HG02623 (cell line): Measurements from ENCODE around the gene CLDN8.

ENCODE experiments used
- ATAC-seq: cut with Tn5 transposase; IDR thresholded peaks from one replicate; pipeline ENCODE4 v1.9.1; 2021; ENCODE audit warnings: moderate library complexity; ENCODE audit not compliant: unreplicated experiment

Gene CLDN8

GRCh38 chr21:30206551-30207251 lies 9.2 kb downstream of the CLDN8 start:
- ATAC-seq, result no peak

GRCh38 chr21:30200000-30200399 lies 15.9 kb downstream of the CLDN8 start:
- ATAC-seq, result no peak

GRCh38 chr21:30194701-30195299 lies 21.1 kb downstream of the CLDN8 start:
- ATAC-seq, result peak; percentile 60

GRCh38 chr21:30193201-30193600 lies 22.7 kb downstream of the CLDN8 start:
- no peak for ATAC-seq

- ATAC-seq, result no peak
Observed at GRCh38 chr21:30190554-30190953, 25.3 kb downstream of the CLDN8 start.

- ATAC-seq, result no peak
Observed at GRCh38 chr21:30189773-30190172, 26.1 kb downstream of the CLDN8 start.

GRCh38 chr21:30186242-30186641 lies 29.7 kb downstream of the CLDN8 start:
- no peak for ATAC-seq

- no peak for ATAC-seq
Observed at GRCh38 chr21:30168086-30168485, 47.8 kb downstream of the CLDN8 start.

- ATAC-seq, result no peak
Observed at GRCh38 chr21:30166705-30167104, 49.2 kb downstream of the CLDN8 start, which contains the start of gene CLDN17. CLDN17 (minus strand) TSS chr21:30166805; CDS start chr21:30166617, 188 bp downstream.

- no peak for ATAC-seq
Observed at GRCh38 chr21:30166171-30166570, 49.7 kb downstream of the CLDN8 start.

- ATAC-seq, result no peak
Observed at GRCh38 chr21:30164796-30165195, 51.1 kb downstream of the CLDN8 start.
